ENCODE data around the gene METTL26.

DNA sequence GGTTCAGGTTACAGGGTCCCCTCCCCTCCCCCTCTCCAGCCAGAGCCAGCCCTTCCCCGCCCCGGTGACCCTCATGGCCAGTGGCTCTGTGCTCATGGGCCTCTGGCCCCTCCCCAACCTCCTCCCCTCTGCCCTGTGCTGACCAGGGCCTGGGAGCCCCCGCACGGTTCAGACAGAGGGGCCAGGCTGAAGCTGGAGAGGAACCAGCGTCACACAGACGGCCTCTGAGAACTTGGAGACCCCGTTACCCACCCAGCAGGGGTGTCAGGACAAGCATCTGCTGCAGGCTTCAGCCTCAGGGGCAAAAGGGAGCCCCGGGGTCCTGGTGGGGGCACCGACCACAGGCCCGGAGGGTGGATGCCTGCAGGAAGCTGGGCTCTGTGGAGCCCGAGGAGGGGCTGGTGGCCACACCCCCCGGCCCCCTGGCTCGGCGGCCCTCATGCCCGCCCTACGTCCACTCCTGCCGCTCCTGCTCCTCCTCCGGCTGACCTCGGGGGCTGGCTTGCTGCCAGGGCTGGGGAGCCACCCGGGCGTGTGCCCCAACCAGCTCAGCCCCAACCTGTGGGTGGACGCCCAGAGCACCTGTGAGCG lies 5.2 kb downstream of the METTL26 start, which contains the start of gene WFIKKN1:
- TF ChIP-seq RCOR1 (IDR thresholded peaks at IDR 0.05; ENCODE audit: insufficient replicate concordance, low read length) (no peak), POLR2A (IDR thresholded peaks at IDR 0.05; ENCODE audit: low read depth, low read length) (no peak), RFX5 (IDR thresholded peaks at IDR 0.05; ENCODE audit: low read depth, low read length) (no peak), MAFK (IDR thresholded peaks at IDR 0.05; ENCODE audit: low read depth, low read length) (no peak), MAZ (IDR thresholded peaks at IDR 0.05; ENCODE audit: borderline replicate concordance, low read depth, low read length) (no peak), RAD21 (IDR thresholded peaks at IDR 0.05; ENCODE audit: low read length) (no peak), CHD1 (IDR thresholded peaks at IDR 0.05; ENCODE audit: low read depth, low read length) (no peak), SMC3 (IDR thresholded peaks at IDR 0.05; ENCODE audit: low read depth, low read length) (no peak), NFE2L2 (IDR thresholded peaks at IDR 0.05; ENCODE audit: low read depth, low read length) (no peak)
- TF ChIP-seq, protein P1, sequence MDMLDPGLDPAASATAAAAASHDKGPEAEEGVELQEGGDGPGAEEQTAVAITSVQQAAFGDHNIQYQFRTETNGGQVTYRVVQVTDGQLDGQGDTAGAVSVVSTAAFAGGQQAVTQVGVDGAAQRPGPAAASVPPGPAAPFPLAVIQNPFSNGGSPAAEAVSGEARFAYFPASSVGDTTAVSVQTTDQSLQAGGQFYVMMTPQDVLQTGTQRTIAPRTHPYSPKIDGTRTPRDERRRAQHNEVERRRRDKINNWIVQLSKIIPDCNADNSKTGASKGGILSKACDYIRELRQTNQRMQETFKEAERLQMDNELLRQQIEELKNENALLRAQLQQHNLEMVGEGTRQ (IDR thresholded peaks at IDR 0.05; ENCODE audit: low read depth, low read length) = no peak
- TF ChIP-seq, protein P2, sequence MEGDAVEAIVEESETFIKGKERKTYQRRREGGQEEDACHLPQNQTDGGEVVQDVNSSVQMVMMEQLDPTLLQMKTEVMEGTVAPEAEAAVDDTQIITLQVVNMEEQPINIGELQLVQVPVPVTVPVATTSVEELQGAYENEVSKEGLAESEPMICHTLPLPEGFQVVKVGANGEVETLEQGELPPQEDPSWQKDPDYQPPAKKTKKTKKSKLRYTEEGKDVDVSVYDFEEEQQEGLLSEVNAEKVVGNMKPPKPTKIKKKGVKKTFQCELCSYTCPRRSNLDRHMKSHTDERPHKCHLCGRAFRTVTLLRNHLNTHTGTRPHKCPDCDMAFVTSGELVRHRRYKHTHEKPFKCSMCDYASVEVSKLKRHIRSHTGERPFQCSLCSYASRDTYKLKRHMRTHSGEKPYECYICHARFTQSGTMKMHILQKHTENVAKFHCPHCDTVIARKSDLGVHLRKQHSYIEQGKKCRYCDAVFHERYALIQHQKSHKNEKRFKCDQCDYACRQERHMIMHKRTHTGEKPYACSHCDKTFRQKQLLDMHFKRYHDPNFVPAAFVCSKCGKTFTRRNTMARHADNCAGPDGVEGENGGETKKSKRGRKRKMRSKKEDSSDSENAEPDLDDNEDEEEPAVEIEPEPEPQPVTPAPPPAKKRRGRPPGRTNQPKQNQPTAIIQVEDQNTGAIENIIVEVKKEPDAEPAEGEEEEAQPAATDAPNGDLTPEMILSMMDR (conservative IDR thresholded peaks at IDR 0.05; ENCODE audit: low read depth, low read length) = no peak
- TF ChIP-seq, protein P3, sequence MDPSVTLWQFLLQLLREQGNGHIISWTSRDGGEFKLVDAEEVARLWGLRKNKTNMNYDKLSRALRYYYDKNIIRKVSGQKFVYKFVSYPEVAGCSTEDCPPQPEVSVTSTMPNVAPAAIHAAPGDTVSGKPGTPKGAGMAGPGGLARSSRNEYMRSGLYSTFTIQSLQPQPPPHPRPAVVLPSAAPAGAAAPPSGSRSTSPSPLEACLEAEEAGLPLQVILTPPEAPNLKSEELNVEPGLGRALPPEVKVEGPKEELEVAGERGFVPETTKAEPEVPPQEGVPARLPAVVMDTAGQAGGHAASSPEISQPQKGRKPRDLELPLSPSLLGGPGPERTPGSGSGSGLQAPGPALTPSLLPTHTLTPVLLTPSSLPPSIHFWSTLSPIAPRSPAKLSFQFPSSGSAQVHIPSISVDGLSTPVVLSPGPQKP (IDR thresholded peaks at IDR 0.05; ENCODE audit: borderline replicate concordance, low read depth, low read length) = no peak

Measured in IMR-90 (cell line).